ENCODE results near the gene PRTFDC1. TPM values are rescaled to one million over a fixed set of nuclear protein-coding genes. Genes with fewer than 3 reads are reported as not detected.

PRTFDC1 gene
- total and polyA plus RNA-seq, 2 donors (not counting 3 experiments of a cell fraction or from before 2014, with no cell fraction given) = 22.0 to 27.0 TPM

DNA sequence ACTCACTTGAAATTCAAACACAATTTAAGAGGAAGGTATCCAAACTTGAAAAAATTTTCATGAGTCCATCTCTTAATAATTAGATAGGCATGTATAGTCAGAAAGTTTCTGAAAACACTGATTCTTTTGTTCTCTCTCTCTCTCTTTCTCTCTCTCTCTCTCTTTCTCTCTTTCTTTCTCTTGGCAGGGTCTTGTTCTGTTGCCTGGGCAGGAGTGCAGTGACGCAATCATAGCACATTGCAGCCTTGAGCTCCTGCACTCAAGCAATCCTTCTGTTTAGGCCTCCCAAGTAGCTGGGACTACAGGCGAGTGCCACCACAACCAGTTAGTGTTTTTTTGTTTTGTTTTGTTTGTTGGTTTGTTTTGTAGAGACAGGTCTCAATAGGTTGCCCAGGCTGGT lies 59.3 kb downstream of the PRTFDC1 start:
- intact Hi-C loops (cut with micrococcal nuclease) = loop anchor here (5.0 kb wide), 1 partner anchor 41 kb away; no protein-coding TSS in a partner anchor
- no peak for DNase-seq (ENCODE audit: low read depth, low spot score)
- Histone ChIP-seq H3K9ac (replicated peaks; ENCODE audit: extremely low read depth, insufficient read depth, low read length) (no peak overlapping the region), H3K4me2 (ENCODE audit: insufficient read depth, low read length) (no peak overlapping the region), H3K9me3 (replicated peaks; ENCODE audit: control insufficient read depth, insufficient read depth, low read length) (no peaks in the 10 kb centered on the region), H3K4me1 (ENCODE audit: control insufficient read depth, extremely low read depth, insufficient read depth, low read length) (peaks cover 26% of the 10 kb centered on the region), H3K27me3 (ENCODE audit: control insufficient read depth in 2 of 2, insufficient read depth in 2 of 2, low read length in 2 of 2) (no peaks in the 10 kb centered on the region), H3K79me2 (ENCODE audit: control insufficient read depth, insufficient read depth, low read length) (no peaks in the 10 kb centered on the region), H3K9me1 (replicated peaks; ENCODE audit: control insufficient read depth, extremely low read depth, insufficient read depth, low read length) (no peaks in the 10 kb centered on the region), H2AFZ (ENCODE audit: low read depth, low read length) (no peak overlapping the region), H4K20me1 (replicated peaks; ENCODE audit: control insufficient read depth, extremely low read depth, insufficient read depth, low read length) (no peaks in the 10 kb centered on the region), H3K27ac (ENCODE audit: insufficient read depth, low read depth, low read length) (no peak overlapping the region), H3K36me3 (ENCODE audit: control insufficient read depth in 2 of 2, extremely low read depth in 1 of 2, insufficient read depth in 2 of 2, low read length in 2 of 2) (no peaks in the 10 kb centered on the region), H3K4me3 (replicated peaks in 1 of 3; ENCODE audit: insufficient read depth in 1 of 3, low read depth in 1 of 3, low read length in 3 of 3) (no peak overlapping the region)
- FAIRE-seq = no peak
- no TSS peak for BruUV-seq (replicated peaks)
- dilution Hi-C loops (cut with MboI; ENCODE audit: extremely low pct_ligation_motif_present, low sequenced_read_pairs) = no loop called here
- CTCF ChIA-PET = interaction anchor here (1.4 kb wide), 1 partner anchor 28 kb away, joined by 6 read pairs; no protein-coding TSS in a partner anchor
- POLR2A ChIA-PET = no interaction called here
- TF ChIP-seq MYC (IDR thresholded peaks at IDR 0.05; ENCODE audit: low read depth, low read length) (no peak), POLR2A (IDR thresholded peaks at IDR 0.05; ENCODE audit: low read depth, low read length) (no peak), GATA2 (IDR thresholded peaks at IDR 0.05; ENCODE audit: insufficient read depth, insufficient read length, low read depth, low read length) (no peak), JUN (IDR thresholded peaks at IDR 0.05; ENCODE audit: borderline replicate concordance, insufficient read depth, insufficient read length, low read depth) (no peak), FOS (IDR thresholded peaks at IDR 0.05; ENCODE audit: borderline replicate concordance, insufficient read depth, low read length) (no peak), EZH2 (IDR thresholded peaks at IDR 0.05; ENCODE audit: borderline replicate concordance, low read depth, low read length, severe bottlenecking) (no peak), POLR2AphosphoS5 (IDR thresholded peaks at IDR 0.05; ENCODE audit: insufficient read depth, low read depth, low read length) (no peak)
- TF ChIP-seq, protein P1, sequence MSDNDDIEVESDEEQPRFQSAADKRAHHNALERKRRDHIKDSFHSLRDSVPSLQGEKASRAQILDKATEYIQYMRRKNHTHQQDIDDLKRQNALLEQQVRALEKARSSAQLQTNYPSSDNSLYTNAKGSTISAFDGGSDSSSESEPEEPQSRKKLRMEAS (IDR thresholded peaks at IDR 0.05; ENCODE audit: insufficient read depth, insufficient read length) = no peak
- TF ChIP-seq, protein P2, sequence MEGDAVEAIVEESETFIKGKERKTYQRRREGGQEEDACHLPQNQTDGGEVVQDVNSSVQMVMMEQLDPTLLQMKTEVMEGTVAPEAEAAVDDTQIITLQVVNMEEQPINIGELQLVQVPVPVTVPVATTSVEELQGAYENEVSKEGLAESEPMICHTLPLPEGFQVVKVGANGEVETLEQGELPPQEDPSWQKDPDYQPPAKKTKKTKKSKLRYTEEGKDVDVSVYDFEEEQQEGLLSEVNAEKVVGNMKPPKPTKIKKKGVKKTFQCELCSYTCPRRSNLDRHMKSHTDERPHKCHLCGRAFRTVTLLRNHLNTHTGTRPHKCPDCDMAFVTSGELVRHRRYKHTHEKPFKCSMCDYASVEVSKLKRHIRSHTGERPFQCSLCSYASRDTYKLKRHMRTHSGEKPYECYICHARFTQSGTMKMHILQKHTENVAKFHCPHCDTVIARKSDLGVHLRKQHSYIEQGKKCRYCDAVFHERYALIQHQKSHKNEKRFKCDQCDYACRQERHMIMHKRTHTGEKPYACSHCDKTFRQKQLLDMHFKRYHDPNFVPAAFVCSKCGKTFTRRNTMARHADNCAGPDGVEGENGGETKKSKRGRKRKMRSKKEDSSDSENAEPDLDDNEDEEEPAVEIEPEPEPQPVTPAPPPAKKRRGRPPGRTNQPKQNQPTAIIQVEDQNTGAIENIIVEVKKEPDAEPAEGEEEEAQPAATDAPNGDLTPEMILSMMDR (IDR thresholded peaks at IDR 0.05; ENCODE audit: extremely low read depth in 1 of 2, insufficient read depth in 1 of 2, low read depth in 1 of 2, low read length in 2 of 2) = no peak

Measured in endothelial cell of umbilical vein (primary cell).